ENCODE measurements around the gene C2orf72. TPM values are rescaled to one million over a fixed set of nuclear protein-coding genes. Genes with fewer than 3 reads are reported as not detected.

C2orf72 gene
- total RNA-seq, 4 donors from 2014 or later: 0.19 TPM; not detected in 3

DNA sequence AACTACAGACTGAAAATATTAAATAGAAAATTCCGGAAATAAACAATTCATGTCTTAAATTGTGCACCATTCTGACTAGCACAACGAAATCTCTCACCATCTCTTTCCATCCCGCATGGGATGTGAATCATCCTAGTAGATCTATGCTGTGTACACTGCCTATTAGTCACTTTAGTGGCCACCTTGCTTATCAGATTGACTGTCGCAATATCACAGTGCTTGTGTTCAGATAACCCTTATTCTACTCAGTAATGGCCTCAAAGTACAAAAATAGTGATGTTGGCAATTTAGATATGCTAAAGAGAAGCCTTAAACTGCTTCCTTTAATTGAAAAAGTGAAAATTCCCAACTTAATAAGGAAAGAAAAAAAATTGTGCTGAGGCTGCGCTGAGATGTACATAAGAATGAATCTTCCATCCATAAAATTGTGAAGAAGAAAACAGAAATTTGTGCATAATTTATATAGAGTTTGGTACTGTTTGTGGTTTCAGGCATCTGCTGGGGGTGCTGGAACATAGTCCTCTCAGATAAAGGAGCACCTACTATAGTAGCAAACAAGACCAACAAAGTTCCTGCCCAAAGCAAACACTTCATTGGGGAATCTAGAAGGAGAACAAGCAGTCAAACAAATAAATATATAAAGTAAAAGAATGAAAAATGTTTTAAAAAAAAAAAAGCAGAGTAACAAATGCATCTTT, 31.4 kb downstream of the C2orf72 start:
- TF ChIP-seq, protein P1, sequence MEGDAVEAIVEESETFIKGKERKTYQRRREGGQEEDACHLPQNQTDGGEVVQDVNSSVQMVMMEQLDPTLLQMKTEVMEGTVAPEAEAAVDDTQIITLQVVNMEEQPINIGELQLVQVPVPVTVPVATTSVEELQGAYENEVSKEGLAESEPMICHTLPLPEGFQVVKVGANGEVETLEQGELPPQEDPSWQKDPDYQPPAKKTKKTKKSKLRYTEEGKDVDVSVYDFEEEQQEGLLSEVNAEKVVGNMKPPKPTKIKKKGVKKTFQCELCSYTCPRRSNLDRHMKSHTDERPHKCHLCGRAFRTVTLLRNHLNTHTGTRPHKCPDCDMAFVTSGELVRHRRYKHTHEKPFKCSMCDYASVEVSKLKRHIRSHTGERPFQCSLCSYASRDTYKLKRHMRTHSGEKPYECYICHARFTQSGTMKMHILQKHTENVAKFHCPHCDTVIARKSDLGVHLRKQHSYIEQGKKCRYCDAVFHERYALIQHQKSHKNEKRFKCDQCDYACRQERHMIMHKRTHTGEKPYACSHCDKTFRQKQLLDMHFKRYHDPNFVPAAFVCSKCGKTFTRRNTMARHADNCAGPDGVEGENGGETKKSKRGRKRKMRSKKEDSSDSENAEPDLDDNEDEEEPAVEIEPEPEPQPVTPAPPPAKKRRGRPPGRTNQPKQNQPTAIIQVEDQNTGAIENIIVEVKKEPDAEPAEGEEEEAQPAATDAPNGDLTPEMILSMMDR (IDR thresholded peaks at IDR 0.05): no peak
- no peak for DNase-seq (ENCODE audit: low spot score)
- ATAC-seq (ENCODE audit: low FRiP score): no peak

DNA sequence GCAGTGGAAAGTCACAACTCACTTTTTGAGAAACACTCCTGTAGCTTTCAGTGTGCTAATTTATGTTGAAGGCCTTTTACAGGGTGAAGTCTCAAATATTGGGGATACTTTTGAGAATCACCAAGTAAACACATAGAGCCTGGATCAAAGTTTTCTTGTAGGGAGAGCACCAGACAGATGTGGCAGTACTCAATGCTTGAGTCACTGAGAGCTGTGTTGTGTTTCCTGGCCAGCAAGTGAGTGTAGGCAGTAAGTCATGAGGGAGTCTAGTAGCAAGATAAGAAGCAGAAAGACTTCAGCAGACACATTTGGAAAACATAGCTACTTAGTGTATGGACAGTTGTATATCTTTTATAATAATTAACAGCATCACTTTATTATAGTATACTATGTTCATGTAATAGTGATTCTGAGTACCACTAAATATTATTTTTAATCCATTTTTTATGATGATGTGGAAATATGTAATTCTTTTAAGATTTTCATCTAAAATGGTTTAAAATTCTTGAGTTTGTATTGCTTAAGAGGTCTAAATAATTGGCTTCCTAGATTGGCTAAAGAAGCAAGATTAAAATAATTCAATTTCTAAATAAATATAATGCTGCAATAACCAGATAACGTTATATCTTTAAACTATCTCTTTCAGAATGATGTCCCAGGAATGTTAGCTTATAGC, 32.2 kb downstream of the C2orf72 start:
- TF ChIP-seq, protein P1 (IDR thresholded peaks at IDR 0.05): no peak
- ATAC-seq (ENCODE audit: low FRiP score) (no peak), DNase-seq (ENCODE audit: low spot score) (no peak)

DNA sequence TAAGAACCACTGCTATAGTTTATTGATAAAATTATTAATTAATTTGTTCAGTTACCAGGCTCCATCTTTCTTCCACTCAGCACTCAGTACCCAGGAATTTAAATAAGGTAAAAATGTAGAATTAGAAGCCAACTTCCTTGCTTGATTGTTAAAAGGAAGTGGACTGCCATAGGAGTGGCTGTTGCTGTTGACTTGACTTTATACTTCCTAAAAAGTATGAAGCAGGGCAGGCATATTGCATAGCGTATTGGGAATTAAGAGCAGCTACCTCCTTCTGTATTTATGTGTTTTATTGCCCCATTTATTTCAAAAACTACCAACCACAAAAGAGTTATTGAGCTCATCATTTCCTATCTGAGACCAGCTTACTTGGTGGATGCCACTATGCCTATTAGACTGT, 47.2 kb downstream of the C2orf72 start:
- DNase-seq (ENCODE audit: low spot score) (no peak), ATAC-seq (ENCODE audit: low FRiP score) (no peak)
- TF ChIP-seq, protein P1 (IDR thresholded peaks at IDR 0.05): no peak

DNA sequence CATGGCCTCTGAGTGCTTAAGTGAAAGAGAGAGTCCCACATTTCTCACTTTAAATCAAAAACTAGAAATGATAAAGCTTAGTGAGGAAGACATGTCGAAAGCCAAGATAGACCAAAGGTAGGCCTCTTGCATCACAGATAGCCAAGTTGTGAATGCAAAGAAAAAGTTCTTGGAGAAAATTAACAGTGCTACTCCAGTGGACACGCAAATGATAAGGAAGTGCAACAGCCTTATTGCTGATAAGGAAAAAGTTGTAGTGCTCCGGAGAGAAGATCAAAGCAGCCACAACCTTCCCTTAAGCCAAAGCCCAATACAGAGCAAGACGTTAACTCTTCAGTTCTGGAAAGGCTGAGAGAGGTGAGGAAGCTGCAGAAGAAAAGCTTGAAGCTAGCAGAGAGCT, 51.4 kb downstream of the C2orf72 start:
- ATAC-seq (ENCODE audit: low FRiP score): no peak
- TF ChIP-seq, protein P1 (IDR thresholded peaks at IDR 0.05): no peak
- no peak for DNase-seq (ENCODE audit: low spot score)

DNA sequence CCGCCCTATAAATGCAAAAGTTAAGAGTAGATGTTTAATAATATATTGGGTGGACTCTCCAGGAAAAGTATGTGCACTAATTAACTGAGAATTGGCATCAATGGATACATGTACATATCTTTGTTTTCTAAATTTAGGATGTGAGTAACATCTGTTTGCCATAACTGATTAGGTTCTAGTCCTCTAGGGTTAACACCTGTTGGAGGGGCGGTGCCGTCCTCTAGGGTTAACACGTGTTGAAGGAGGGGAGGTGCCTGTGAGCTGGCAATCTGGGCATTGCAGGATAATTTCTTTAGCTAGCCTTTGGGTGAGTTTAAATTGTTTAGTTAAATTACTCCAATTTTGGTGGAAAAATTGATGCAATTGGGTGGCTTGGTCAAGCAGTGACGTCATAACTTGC, 56.6 kb downstream of the C2orf72 start:
- TF ChIP-seq, protein P1 (IDR thresholded peaks at IDR 0.05): no peak
- DNase-seq (ENCODE audit: low spot score): no peak
- ATAC-seq (ENCODE audit: low FRiP score): no peak

DNA sequence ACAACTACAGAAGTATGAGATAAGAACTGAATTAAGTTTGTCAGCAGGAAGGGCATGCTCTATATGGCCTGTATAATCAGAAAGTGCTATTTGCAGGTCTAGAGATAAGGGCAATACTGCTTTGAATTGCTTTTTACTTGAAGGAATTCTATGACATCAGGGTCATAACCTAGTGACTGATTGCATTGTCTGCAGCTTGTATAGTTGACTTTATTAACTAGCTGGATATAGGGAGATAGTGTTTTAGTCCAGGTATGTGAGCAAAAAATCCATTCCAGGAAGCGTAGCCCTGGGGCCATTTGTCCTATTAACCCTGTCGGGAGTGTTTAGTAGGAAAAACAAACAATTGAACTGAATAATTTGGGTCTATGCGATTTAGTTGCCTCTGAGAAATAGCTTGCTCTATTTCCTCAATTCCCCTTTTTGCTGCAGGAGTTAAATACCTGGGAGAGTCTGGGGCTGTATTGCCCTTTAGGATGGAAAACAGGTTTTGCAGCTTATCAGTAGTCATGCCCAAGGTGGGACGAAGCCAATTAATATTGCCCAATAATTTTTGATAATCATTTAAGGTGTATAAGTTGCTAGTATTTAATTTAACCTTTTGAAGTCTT, 57.5 kb downstream of the C2orf72 start:
- TF ChIP-seq, protein P1 (IDR thresholded peaks at IDR 0.05): no peak
- no peak for DNase-seq (ENCODE audit: low spot score)
- no peak for ATAC-seq (ENCODE audit: low FRiP score)

Other genes with a start within 250 kb of the C2orf72 start
- 10 to 100 TPM; 17.9 to 35.9 (median 28.8) TPM for gene ITM2C, start 172.6 kb upstream of the C2orf72 start, total RNA-seq
- under 1 TPM in 2 of 4 donors, not detected in 2; 0.12 to 0.19 TPM for gene GPR55, start 112.3 kb upstream of the C2orf72 start, total RNA-seq
- not detected for gene SPATA3, start 41.4 kb upstream of the C2orf72 start, total RNA-seq
- 100 to 1,000 TPM in 1 of 4 donors, 10 to 100 TPM in 3; 64.8 to 119 (median 74.1) TPM for gene PSMD1, start 19.3 kb downstream of the C2orf72 start, total RNA-seq
- 1 to 10 TPM in 2 of 4 donors, under 1 TPM in 2; 0.37 to 1.5 (median 0.87) TPM for gene HTR2B, start 87.5 kb downstream of the C2orf72 start, total RNA-seq
- 10 to 100 TPM in 1 of 4 donors, 1 to 10 TPM in 3; 2.8 to 15.9 (median 6.6) TPM for gene ARMC9, start 161.1 kb downstream of the C2orf72 start, total RNA-seq

All from omental fat pad (tissue), 4 donors.